ENCODE data around the gene TSC22D1.

The TSC22D1 gene

GRCh38 chr13:44540761-44541434 is 35.2 kb downstream of the TSC22D1 start:
- Histone ChIP-seq H3F3A (ENCODE audit: low read depth) (no peaks in the 10 kb centered on the region), H2AFZ (ENCODE audit: low read length) (no peak overlapping the region), H3K27me3 (ENCODE audit: insufficient read depth, low read length, poor library complexity, severe bottlenecking) (no peaks in the 10 kb centered on the region), H3K36me3 (ENCODE audit: insufficient read depth, low read length) (peaks cover 15% of the 10 kb centered on the region; the same call in 1 of the 2 replicates), H3K9me3 (ENCODE audit: insufficient read depth, low read depth, low read length) (no peaks in the 10 kb centered on the region), H3K4me1 (ENCODE audit: insufficient read depth, low read length, poor library complexity, severe bottlenecking) (peaks cover 6% of the 10 kb centered on the region), H4K20me1 (ENCODE audit: insufficient read depth, low read length, poor library complexity, severe bottlenecking) (no peaks in the 10 kb centered on the region), H3K4me3 (ENCODE audit: low read length, poor library complexity, severe bottlenecking) (no peak overlapping the region), H3K79me2 (ENCODE audit: insufficient read depth, low read length) (peaks cover 22% of the 10 kb centered on the region; the same call in 1 of the 2 replicates), H3K9ac (ENCODE audit: low read depth, low read length, poor library complexity, severe bottlenecking) (no peak overlapping the region), H3K9me2 (replicated peaks; ENCODE audit: low read depth, low read length) (no peaks in the 10 kb centered on the region), H3K4me2 (ENCODE audit: low read depth, low read length, poor library complexity, severe bottlenecking) (no peak overlapping the region)
- no peak for TF ChIP-seq EZH2phosphoT487 (IDR thresholded peaks at IDR 0.05; ENCODE audit: borderline replicate concordance)
- no peak for TF ChIP-seq CTCF (conservative IDR thresholded peaks at IDR 0.05; ENCODE audit: low read length)

GRCh38 chr13:44537248-44537647 is 38.9 kb downstream of the TSC22D1 start:
- peaks cover 15% of the 10 kb centered on the region for H3K36me3 ChIP-seq (ENCODE audit: insufficient read depth, low read length)
- no peaks in the 10 kb centered on the region for H3K4me1 ChIP-seq (ENCODE audit: insufficient read depth, low read length, poor library complexity, severe bottlenecking)
- H3K79me2 ChIP-seq (ENCODE audit: insufficient read depth, low read length), result peaks cover 5% of the 10 kb centered on the region; the same call in 1 of the 2 replicates
- no peaks in the 10 kb centered on the region for H3K27me3 ChIP-seq (ENCODE audit: insufficient read depth, low read length, poor library complexity, severe bottlenecking)
- no peak overlapping the region for H3K4me2 ChIP-seq (ENCODE audit: low read depth, low read length, poor library complexity, severe bottlenecking)
- H3K9ac ChIP-seq (ENCODE audit: low read depth, low read length, poor library complexity, severe bottlenecking), result no peak overlapping the region
- H4K20me1 ChIP-seq (ENCODE audit: insufficient read depth, low read length, poor library complexity, severe bottlenecking), result no peaks in the 10 kb centered on the region
- no peaks in the 10 kb centered on the region for H3F3A ChIP-seq (ENCODE audit: low read depth)
- no peaks in the 10 kb centered on the region for H3K9me2 ChIP-seq (replicated peaks; ENCODE audit: low read depth, low read length)
- no peak overlapping the region for H3K4me3 ChIP-seq (ENCODE audit: low read length, poor library complexity, severe bottlenecking)
- TF ChIP-seq EZH2phosphoT487 (IDR thresholded peaks at IDR 0.05; ENCODE audit: borderline replicate concordance) (no peak), CTCF (conservative IDR thresholded peaks at IDR 0.05; ENCODE audit: low read length) (no peak)
- H3K9me3 ChIP-seq (ENCODE audit: insufficient read depth, low read depth, low read length), result no peaks in the 10 kb centered on the region
- no peak overlapping the region for H2AFZ ChIP-seq (ENCODE audit: low read length)

GRCh38 chr13:44523146-44524015 is 52.7 kb downstream of the TSC22D1 start:
- Histone ChIP-seq H3K4me3 (ENCODE audit: low read length, poor library complexity, severe bottlenecking) (no peak overlapping the region), H3K79me2 (ENCODE audit: insufficient read depth, low read length) (no peaks in the 10 kb centered on the region), H2AFZ (ENCODE audit: low read length) (no peak overlapping the region), H3K9ac (ENCODE audit: low read depth, low read length, poor library complexity, severe bottlenecking) (no peak overlapping the region), H3F3A (ENCODE audit: low read depth) (no peaks in the 10 kb centered on the region), H3K4me1 (ENCODE audit: insufficient read depth, low read length, poor library complexity, severe bottlenecking) (peaks cover 31% of the 10 kb centered on the region), H3K4me2 (ENCODE audit: low read depth, low read length, poor library complexity, severe bottlenecking) (no peak overlapping the region), H3K36me3 (ENCODE audit: insufficient read depth, low read length) (no peaks in the 10 kb centered on the region), H4K20me1 (ENCODE audit: insufficient read depth, low read length, poor library complexity, severe bottlenecking) (no peaks in the 10 kb centered on the region), H3K9me2 (replicated peaks; ENCODE audit: low read depth, low read length) (no peaks in the 10 kb centered on the region), H3K27me3 (ENCODE audit: insufficient read depth, low read length, poor library complexity, severe bottlenecking) (no peaks in the 10 kb centered on the region), H3K9me3 (ENCODE audit: insufficient read depth, low read depth, low read length) (no peaks in the 10 kb centered on the region)
- no peak for TF ChIP-seq EZH2phosphoT487 (IDR thresholded peaks at IDR 0.05; ENCODE audit: borderline replicate concordance)
- TF ChIP-seq CTCF (conservative IDR thresholded peaks at IDR 0.05; ENCODE audit: low read length), result no peak
